MCF 10A (cell line): ENCODE results near the gene LMO7. TPM values are rescaled to one million over a fixed set of nuclear protein-coding genes. Genes with fewer than 3 reads are reported as not detected.

ENCODE experiments used
- BruUV-seq: library from RNA; stranded (reverse); fragments of 400-500 nt; replicated peaks from 2 replicates; lab custom pipeline; 2021; lab: Mats Ljungman, UMichigan
- CTCF ChIA-PET: fragments of 300-600 bp; sonication (Branson Sonifier 250); formaldehyde crosslinking; extraction: SDS; loops from one replicate; lab custom pipeline; 2021; ENCODE audit warnings: antibody characterized with exemption, inconsistent platforms; lab: Yijun Ruan, JAX
- POLR2A ChIA-PET: fragments of 300-600, 350-650 bp; sonication (Branson Sonifier 250); formaldehyde crosslinking; extraction: SDS; loops from one replicate; lab custom pipeline; 2020; ENCODE audit warnings: antibody characterized with exemption, inconsistent platforms; lab: Yijun Ruan, JAX
- DNase-seq: peaks from one replicate; pipeline ENCODE4 v3.0.0-alpha.2; 2018; ENCODE audit not compliant: unreplicated experiment
- H3K27ac Mint-ChIP-seq: one replicate; pipeline ENCODE4 v1.8.0; 2022; ENCODE audit warnings: mild to moderate bottlenecking, low read depth, mixed read lengths; ENCODE audit not compliant: unreplicated experiment
- H3K27me3 Mint-ChIP-seq: one replicate; pipeline ENCODE4 v1.8.0; 2022; ENCODE audit warnings: mixed read lengths; ENCODE audit not compliant: insufficient read depth, unreplicated experiment
- H3K36me3 Mint-ChIP-seq: one replicate; pipeline ENCODE4 v1.8.0; 2022; ENCODE audit warnings: mild to moderate bottlenecking, moderate library complexity, mixed read lengths; ENCODE audit not compliant: insufficient read depth, unreplicated experiment
- H3K4me1 Mint-ChIP-seq: one replicate; pipeline ENCODE4 v1.8.0; 2022; ENCODE audit warnings: mixed read lengths; ENCODE audit not compliant: insufficient read depth, unreplicated experiment
- H3K4me3 Mint-ChIP-seq: one replicate; pipeline ENCODE4 v1.8.0; 2022; ENCODE audit warnings: mild to moderate bottlenecking, moderate library complexity, mixed read lengths; ENCODE audit not compliant: unreplicated experiment
- H3K9me3 Mint-ChIP-seq: one replicate; pipeline ENCODE4 v1.8.0; 2022; ENCODE audit warnings: mixed read lengths; ENCODE audit not compliant: unreplicated experiment
- intact Hi-C: fragments of 100-400 bp; cut with micrococcal nuclease; formaldehyde crosslinking; loops from 2 replicates; pipeline ENCODE4 v1.14.1; 2022
- total RNA-seq: library from RNA; stranded (reverse); gene quantifications from 2 replicates; pipeline ENCODE4 v1.2.3, GENCODE V29; 2022
- TF ChIP-seq, protein P1 (sequence below): fragments of 200-600 bp; IDR thresholded peaks from one replicate; pipeline ENCODE4 v1.8.0; 2022; ENCODE audit warnings: antibody characterized with exemption, mild to moderate bottlenecking; ENCODE audit not compliant: unreplicated experiment

The LMO7 gene
- total RNA-seq, 1 experiment from 2014 or later, result 30.8 TPM

DNA sequence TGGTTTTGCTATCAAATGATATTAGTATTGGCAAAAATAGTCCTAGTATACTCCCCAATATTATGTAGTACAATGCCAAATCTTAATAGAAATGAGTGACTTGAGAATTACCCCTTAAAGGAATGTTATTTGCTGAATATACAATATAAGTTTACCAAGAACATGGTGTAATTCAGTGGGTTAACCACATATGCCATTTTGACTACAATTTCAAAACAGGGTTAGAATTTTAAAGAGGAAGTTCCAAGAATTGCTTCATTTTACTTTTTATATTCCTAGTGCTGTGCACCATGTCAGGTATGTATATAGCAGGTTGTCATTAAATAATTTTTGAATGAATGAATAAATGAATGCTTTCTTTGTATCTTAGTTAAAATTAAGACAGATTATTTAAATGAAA, 66.3 kb downstream of the LMO7 start:
- H3K27ac Mint-ChIP-seq, result peak overlapping the region; percentile 23
- ChIA-PET POLR2A (interaction anchor here (0.9 to 5.7 kb wide), 5 partner anchors 13 to 59 kb away, joined by 3 to 104 read pairs (median 3); no protein-coding TSS in a partner anchor), CTCF (interaction anchor here (1.0 to 3.3 kb wide), 3 partner anchors 16 to 173 kb away, joined by 3 to 20 read pairs (median 4); no protein-coding TSS in a partner anchor)
- H3K4me3 Mint-ChIP-seq, result no peak overlapping the region
- no peak for DNase-seq
- no TSS peak for BruUV-seq
- peaks cover 17% of the 10 kb centered on the region for H3K4me1 Mint-ChIP-seq
- H3K9me3 Mint-ChIP-seq, result no peaks in the 10 kb centered on the region
- TF ChIP-seq, protein P1, sequence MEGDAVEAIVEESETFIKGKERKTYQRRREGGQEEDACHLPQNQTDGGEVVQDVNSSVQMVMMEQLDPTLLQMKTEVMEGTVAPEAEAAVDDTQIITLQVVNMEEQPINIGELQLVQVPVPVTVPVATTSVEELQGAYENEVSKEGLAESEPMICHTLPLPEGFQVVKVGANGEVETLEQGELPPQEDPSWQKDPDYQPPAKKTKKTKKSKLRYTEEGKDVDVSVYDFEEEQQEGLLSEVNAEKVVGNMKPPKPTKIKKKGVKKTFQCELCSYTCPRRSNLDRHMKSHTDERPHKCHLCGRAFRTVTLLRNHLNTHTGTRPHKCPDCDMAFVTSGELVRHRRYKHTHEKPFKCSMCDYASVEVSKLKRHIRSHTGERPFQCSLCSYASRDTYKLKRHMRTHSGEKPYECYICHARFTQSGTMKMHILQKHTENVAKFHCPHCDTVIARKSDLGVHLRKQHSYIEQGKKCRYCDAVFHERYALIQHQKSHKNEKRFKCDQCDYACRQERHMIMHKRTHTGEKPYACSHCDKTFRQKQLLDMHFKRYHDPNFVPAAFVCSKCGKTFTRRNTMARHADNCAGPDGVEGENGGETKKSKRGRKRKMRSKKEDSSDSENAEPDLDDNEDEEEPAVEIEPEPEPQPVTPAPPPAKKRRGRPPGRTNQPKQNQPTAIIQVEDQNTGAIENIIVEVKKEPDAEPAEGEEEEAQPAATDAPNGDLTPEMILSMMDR, result no peak
- H3K27me3 Mint-ChIP-seq, result no peaks in the 10 kb centered on the region
- intact Hi-C loops, result no loop called here
- H3K36me3 Mint-ChIP-seq, result no peaks in the 10 kb centered on the region

GRCh38 chr13:75703769-75704168, 67.6 kb downstream of the LMO7 start:
- H3K4me1 Mint-ChIP-seq, result peaks cover 17% of the 10 kb centered on the region
- no peak overlapping the region for H3K4me3 Mint-ChIP-seq

DNA sequence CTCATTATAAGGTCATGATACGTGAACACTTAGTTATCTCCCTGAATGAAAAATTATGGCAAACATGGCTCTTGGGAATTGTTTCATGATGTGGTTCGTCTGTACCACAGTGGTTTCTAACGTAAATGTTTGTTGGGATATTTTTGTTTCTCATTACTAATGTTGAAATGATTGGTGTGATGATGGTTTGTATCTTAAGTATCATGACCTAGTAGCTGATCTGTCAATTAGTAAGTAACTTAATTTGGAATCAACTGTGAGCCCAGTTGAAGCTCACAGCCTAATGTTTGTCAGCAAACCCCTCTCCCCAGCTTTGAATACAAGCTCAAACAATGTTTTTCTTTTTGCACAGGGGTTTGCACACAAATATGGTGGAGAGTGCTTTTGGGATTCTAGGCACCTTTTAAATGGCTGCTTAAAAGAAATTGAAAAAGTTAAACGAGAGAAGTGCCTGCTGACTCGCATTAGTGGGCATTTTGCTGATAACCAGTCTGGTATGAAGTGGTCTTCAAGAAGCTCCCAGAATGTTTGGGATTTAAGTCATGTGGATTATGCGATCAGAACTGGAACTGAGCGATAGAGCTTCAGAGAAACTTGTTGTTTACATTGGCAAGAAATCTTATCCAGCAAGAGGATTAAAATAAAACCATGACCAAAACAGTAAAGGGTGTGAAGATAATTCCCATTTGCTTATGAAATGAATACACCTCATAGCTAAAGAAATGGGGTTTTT, 68.2 kb downstream of the LMO7 start:
- H3K4me1 Mint-ChIP-seq, result peaks cover 17% of the 10 kb centered on the region
- TF ChIP-seq, protein P1, result no peak
- H3K9me3 Mint-ChIP-seq, result no peaks in the 10 kb centered on the region
- DNase-seq, result peak; percentile 22
- peak overlapping the region; percentile 98 for H3K27ac Mint-ChIP-seq
- H3K36me3 Mint-ChIP-seq, result no peaks in the 10 kb centered on the region
- no TSS peak for BruUV-seq
- ChIA-PET POLR2A (interaction anchor here (0.7 to 5.7 kb wide), 11 partner anchors 9 to 1265 kb away, joined by 3 to 104 read pairs (median 4); no protein-coding TSS in a partner anchor), CTCF (interaction anchor here (0.6 to 4.2 kb wide), 20 partner anchors 9 to 1210 kb away, joined by 3 to 41 read pairs (median 4); no protein-coding TSS in a partner anchor)
- peak overlapping the region; percentile 34 for H3K4me3 Mint-ChIP-seq
- intact Hi-C loops, result loop anchor here (2.0 kb wide), 1 partner anchor 68 kb away; no protein-coding TSS in a partner anchor
- H3K27me3 Mint-ChIP-seq, result no peaks in the 10 kb centered on the region

More at GRCh38 chr13:75703769-75704168, 67.6 kb downstream of the LMO7 start:
- no TSS peak for BruUV-seq
- Mint-ChIP-seq H3K27me3 (no peaks in the 10 kb centered on the region), H3K27ac (no peak overlapping the region), H3K9me3 (no peaks in the 10 kb centered on the region), H3K36me3 (no peaks in the 10 kb centered on the region)
- ChIA-PET CTCF (interaction anchor here (0.6 to 3.3 kb wide), 11 partner anchors 8 to 742 kb away, joined by 3 to 41 read pairs (median 4); no protein-coding TSS in a partner anchor), POLR2A (interaction anchor here (0.7 to 5.7 kb wide), 9 partner anchors 8 to 140 kb away, joined by 3 to 104 read pairs (median 6); no protein-coding TSS in a partner anchor)
- TF ChIP-seq, protein P1, result no peak
- intact Hi-C loops, result loop anchor here (2.0 kb wide), 1 partner anchor 69 kb away; no protein-coding TSS in a partner anchor
- DNase-seq, result no peak

- TSS peak; percentile 94 for BruUV-seq
- Mint-ChIP-seq H3K9me3 (no peaks in the 10 kb centered on the region), H3K27ac (peak overlapping the region; percentile 98), H3K4me1 (peaks cover 17% of the 10 kb centered on the region), H3K36me3 (no peaks in the 10 kb centered on the region), H3K4me3 (peak overlapping the region; percentile 34), H3K27me3 (no peaks in the 10 kb centered on the region)
- ChIA-PET CTCF (interaction anchor here (0.6 to 4.2 kb wide), 20 partner anchors 9 to 1210 kb away, joined by 3 to 41 read pairs (median 4); no protein-coding TSS in a partner anchor), POLR2A (interaction anchor here (0.8 to 5.7 kb wide), 10 partner anchors 9 to 1265 kb away, joined by 3 to 104 read pairs (median 5); no protein-coding TSS in a partner anchor)
- TF ChIP-seq, protein P1, result peak; percentile 23
- intact Hi-C loops, result loop anchor here (1.0 to 2.0 kb wide), 2 partner anchors 10 to 68 kb away; no protein-coding TSS in a partner anchor
- peak; percentile 69 for DNase-seq
Observed at GRCh38 chr13:75704927-75705288, 68.8 kb downstream of the LMO7 start.
